Ovary (tissue), 3 donors: ENCODE data around the gene SLC2A13.
"Not testable (repeated sequence)": the region's sequence is repeated elsewhere in the genome, so short reads cannot be mapped to it uniquely, and the experiment has no call there.

Source experiments
- POLR2A ChIP-seq: fragments of 450-650 bp; IDR thresholded peaks from one replicate; pipeline ENCODE4 v1.6.1; 2017; ENCODE audit warnings: antibody characterized with exemption, mild to moderate bottlenecking, moderate library complexity
- TF ChIP-seq, protein P1 (sequence below), 3 donors: fragments of 450-650 bp in 2 of 3; fragments of 200-600 bp in 1 of 3; IDR thresholded peaks; one replicate each; pipeline versions ENCODE4 v1.5.1 to v1.8.0; 2016 to 2022; ENCODE audit warnings: antibody characterized with exemption in 3 of 3, mild to moderate bottlenecking in 1 of 3
- donor health status: DM: no; HTN: no; CAD: no.

DNA sequence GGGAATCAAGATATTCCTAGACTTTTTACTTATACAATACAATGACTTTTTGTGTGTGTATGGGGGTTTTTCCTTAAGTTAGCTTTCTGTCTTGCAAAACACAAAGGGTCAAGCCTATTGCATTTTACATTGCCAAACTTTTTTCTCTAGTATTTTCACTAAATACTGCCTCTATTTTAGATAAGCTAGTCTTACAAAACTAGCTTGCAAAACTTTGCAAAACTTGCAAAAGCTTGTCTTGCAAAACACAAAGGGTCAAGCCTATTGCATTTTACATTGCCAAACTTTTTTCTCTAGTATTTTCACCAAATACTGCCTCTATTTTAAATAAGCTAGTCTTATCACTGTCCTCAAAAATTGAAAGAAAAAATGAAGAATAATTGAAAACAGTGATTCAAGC, 183.3 kb downstream of the SLC2A13 start:
- TF ChIP-seq, protein P1, sequence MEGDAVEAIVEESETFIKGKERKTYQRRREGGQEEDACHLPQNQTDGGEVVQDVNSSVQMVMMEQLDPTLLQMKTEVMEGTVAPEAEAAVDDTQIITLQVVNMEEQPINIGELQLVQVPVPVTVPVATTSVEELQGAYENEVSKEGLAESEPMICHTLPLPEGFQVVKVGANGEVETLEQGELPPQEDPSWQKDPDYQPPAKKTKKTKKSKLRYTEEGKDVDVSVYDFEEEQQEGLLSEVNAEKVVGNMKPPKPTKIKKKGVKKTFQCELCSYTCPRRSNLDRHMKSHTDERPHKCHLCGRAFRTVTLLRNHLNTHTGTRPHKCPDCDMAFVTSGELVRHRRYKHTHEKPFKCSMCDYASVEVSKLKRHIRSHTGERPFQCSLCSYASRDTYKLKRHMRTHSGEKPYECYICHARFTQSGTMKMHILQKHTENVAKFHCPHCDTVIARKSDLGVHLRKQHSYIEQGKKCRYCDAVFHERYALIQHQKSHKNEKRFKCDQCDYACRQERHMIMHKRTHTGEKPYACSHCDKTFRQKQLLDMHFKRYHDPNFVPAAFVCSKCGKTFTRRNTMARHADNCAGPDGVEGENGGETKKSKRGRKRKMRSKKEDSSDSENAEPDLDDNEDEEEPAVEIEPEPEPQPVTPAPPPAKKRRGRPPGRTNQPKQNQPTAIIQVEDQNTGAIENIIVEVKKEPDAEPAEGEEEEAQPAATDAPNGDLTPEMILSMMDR (IDR thresholded peaks at IDR 0.05) = not testable (repeated sequence)
- not testable (repeated sequence) for TF ChIP-seq POLR2A
